GM20431 (cell line): ENCODE data around the gene LEUTX.

ENCODE experiments used
- in situ Hi-C: fragments of 300-500 bp; cut with MseI, MboI; formaldehyde crosslinking; loops from one replicate; pipeline ENCODE4 v1.15.0; 2020; ENCODE audit warnings: low sequenced_read_pairs; ENCODE audit not compliant: unreplicated experiment

Gene LEUTX

GRCh38 chr19:39778763-39779162, at the start of gene LEUTX:
LEUTX (plus strand) TSS chr19:39778854; CDS start chr19:39778921, 67 bp downstream.
- in situ Hi-C loops, result no loop called here

- in situ Hi-C loops, result no loop called here
Observed at GRCh38 chr19:39729594-39729993, 49.1 kb upstream of the LEUTX start.

GRCh38 chr19:39731685-39732084, 47.0 kb upstream of the LEUTX start:
- in situ Hi-C loops, result no loop called here

- in situ Hi-C loops, result no loop called here
Observed at GRCh38 chr19:39733841-39734240, 44.8 kb upstream of the LEUTX start.

- in situ Hi-C loops, result no loop called here
Observed at GRCh38 chr19:39735688-39736087, 43.0 kb upstream of the LEUTX start.

GRCh38 chr19:39736088-39736487, 42.6 kb upstream of the LEUTX start:
- in situ Hi-C loops, result no loop called here

GRCh38 chr19:39737351-39737750, 41.3 kb upstream of the LEUTX start:
- in situ Hi-C loops, result no loop called here

GRCh38 chr19:39737891-39738290, 40.8 kb upstream of the LEUTX start, which contains the start of gene CLC:
CLC (minus strand) TSS chr19:39738029; CDS start chr19:39737952, 77 bp downstream.
- in situ Hi-C loops, result no loop called here

- in situ Hi-C loops, result no loop called here
Observed at GRCh38 chr19:39738814-39739213, 39.8 kb upstream of the LEUTX start.

GRCh38 chr19:39740395-39740794, 38.3 kb upstream of the LEUTX start:
- in situ Hi-C loops, result no loop called here

- in situ Hi-C loops, result no loop called here
Observed at GRCh38 chr19:39745643-39746042, 33.0 kb upstream of the LEUTX start.

GRCh38 chr19:39746836-39747529, 31.7 kb upstream of the LEUTX start:
- in situ Hi-C loops, result no loop called here

GRCh38 chr19:39749981-39750380, 28.7 kb upstream of the LEUTX start:
- in situ Hi-C loops, result loop anchor here (25.0 kb wide), 1 partner anchor 188 kb away; no protein-coding TSS in a partner anchor

- in situ Hi-C loops, result loop anchor here (25.0 kb wide), 1 partner anchor 190 kb away; no protein-coding TSS in a partner anchor
Observed at GRCh38 chr19:39752390-39752789, 26.3 kb upstream of the LEUTX start.

GRCh38 chr19:39752795-39753194, 25.9 kb upstream of the LEUTX start:
- in situ Hi-C loops, result loop anchor here (25.0 kb wide), 1 partner anchor 190 kb away; no protein-coding TSS in a partner anchor

- in situ Hi-C loops, result loop anchor here (25.0 kb wide), 1 partner anchor 192 kb away; no protein-coding TSS in a partner anchor
Observed at GRCh38 chr19:39754544-39754943, 24.1 kb upstream of the LEUTX start.

- in situ Hi-C loops, result loop anchor here (25.0 kb wide), 1 partner anchor 193 kb away; no protein-coding TSS in a partner anchor
Observed at GRCh38 chr19:39754971-39755370, 23.7 kb upstream of the LEUTX start.

GRCh38 chr19:39759457-39760184, 19.0 kb upstream of the LEUTX start:
- in situ Hi-C loops, result loop anchor here (25.0 kb wide), 1 partner anchor 197 kb away; no protein-coding TSS in a partner anchor

GRCh38 chr19:39761851-39762250, 16.8 kb upstream of the LEUTX start:
- in situ Hi-C loops, result loop anchor here (25.0 kb wide), 1 partner anchor 200 kb away; no protein-coding TSS in a partner anchor

GRCh38 chr19:39765091-39766076, 13.3 kb upstream of the LEUTX start:
- in situ Hi-C loops, result loop anchor here (25.0 kb wide), 1 partner anchor 203 kb away; no protein-coding TSS in a partner anchor
